Ectodermal cell (in vitro differentiated cells): Measurements from ENCODE around the gene ADCY2.

Experiments
- H3K27ac ChIP-seq: 2 replicates; pipeline ENCODE4 v1.7.0; 2013; ENCODE audit warnings: mild to moderate bottlenecking, low read depth, low read length; ENCODE audit not compliant: insufficient read depth, poor library complexity, severe bottlenecking
- H3K27me3 ChIP-seq: 2 replicates; pipeline ENCODE4 v1.7.0; 2013; ENCODE audit warnings: mild to moderate bottlenecking, low read length; ENCODE audit not compliant: insufficient read depth, control insufficient read depth, poor library complexity, severe bottlenecking
- H3K36me3 ChIP-seq: one replicate; pipeline ENCODE4 v1.7.0; 2013; ENCODE audit warnings: low read length; ENCODE audit not compliant: control insufficient read depth, insufficient read depth
- H3K4me1 ChIP-seq: one replicate; pipeline ENCODE4 v1.7.0; 2013; ENCODE audit warnings: low read length; ENCODE audit not compliant: control insufficient read depth, insufficient read depth
- H3K4me3 ChIP-seq: 2 replicates; pipeline ENCODE4 v1.7.0; 2013; ENCODE audit warnings: low read depth, low read length, control low read depth; ENCODE audit not compliant: insufficient read depth
- H3K9me3 ChIP-seq: 2 replicates; pipeline ENCODE4 v1.7.0; 2013; ENCODE audit warnings: mild to moderate bottlenecking, low read length, moderate library complexity; ENCODE audit not compliant: control insufficient read depth
- WGBS, 2 experiments: methylation state at CpG; one replicate each; pipeline ENCODE4 v1.1.7; 2013; ENCODE audit warnings: missing lambda C conversion rate in 2 of 2; 5-methylcytosine and 5-hydroxymethylcytosine counted together

Gene ADCY2

DNA sequence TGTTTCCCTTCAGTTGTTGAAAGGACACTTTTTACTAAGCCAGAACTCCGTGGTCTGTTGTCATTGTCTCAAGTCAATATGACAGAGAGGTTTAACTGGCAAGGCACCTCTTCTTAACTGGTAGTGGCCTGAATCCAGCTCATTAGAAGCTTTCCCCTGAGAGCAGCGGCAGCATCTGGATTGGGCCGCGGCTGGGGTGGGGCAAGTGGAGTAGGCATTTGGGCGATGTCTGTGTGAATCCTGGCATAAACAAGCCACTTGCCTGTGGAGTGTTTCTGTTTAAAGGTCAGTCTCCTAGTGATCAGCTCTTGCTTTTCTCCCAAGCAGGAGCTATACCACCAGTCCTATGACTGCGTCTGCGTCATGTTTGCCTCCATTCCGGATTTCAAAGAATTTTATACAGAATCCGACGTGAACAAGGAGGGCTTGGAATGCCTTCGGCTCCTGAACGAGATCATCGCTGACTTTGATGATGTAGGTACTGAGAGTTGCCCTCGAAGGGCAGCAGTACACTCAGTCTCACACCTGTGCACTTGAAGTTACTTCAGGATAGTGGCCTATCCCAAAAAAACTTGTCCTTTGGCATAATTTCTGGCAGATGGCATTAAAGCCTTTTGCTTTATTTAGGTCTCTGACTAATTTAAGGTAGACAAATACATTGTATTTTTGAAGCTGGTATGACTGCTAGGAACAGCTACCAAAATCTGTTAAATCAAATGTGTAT, 406.1 kb downstream of the ADCY2 start:
- Histone ChIP-seq H3K4me3 (no peak overlapping the region), H3K36me3 (no peaks in the 10 kb centered on the region), H3K4me1 (no peaks in the 10 kb centered on the region), H3K27ac (no peak overlapping the region), H3K9me3 (no peaks in the 10 kb centered on the region), H3K27me3 (no peaks in the 10 kb centered on the region)
- 93 to 95% methylated on average over 14 of the region's 14 CpGs for WGBS, 2 experiments

DNA sequence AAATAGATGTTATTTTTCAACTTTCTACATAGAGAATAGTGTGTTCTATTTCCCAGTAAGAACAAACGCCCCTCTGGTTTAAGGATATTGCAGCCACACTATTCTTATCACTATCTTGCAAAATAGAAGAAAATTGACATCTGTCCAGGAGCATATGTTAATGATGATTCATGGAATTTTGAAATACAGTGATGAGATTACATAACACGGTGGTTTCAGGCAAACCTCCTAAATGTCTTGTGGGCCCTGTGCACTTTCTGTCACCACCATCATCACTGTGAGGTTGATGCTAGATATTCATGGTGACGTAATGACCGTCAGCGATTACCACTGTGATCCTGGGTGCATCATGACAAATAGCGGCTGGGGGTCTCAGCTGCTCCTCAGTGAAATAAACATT, 406.9 kb downstream of the ADCY2 start:
- H3K4me3 ChIP-seq = no peak overlapping the region

DNA sequence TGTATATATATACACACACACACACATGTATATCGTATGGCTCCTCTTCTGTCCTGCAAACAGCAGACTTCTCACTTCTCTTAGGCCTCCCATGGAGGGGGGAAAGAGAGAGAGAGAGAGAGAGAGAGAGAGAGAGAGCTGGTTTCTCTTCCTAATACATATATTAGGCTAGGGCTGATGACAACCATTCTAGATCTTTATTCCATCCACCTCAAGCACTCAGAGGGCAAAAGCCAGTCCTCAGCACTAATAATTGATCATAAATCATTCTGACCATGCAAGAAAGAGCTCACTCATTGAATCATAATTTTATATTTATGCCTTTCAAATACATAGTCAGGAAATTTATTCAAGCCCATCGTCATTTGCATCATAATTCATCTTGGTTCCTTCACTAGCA, 408.0 kb downstream of the ADCY2 start:
- 96 to 100% methylated on average over 1 of the region's 2 CpGs for WGBS, 2 experiments
- H3K4me3 ChIP-seq = no peak overlapping the region
- H3K27me3 ChIP-seq = no peaks in the 10 kb centered on the region
- no peaks in the 10 kb centered on the region for H3K36me3 ChIP-seq
- H3K9me3 ChIP-seq = no peaks in the 10 kb centered on the region
- H3K27ac ChIP-seq = no peak overlapping the region
- no peaks in the 10 kb centered on the region for H3K4me1 ChIP-seq

More for the DNA sequence above, 406.9 kb downstream of the ADCY2 start:
- H3K27me3 ChIP-seq = no peaks in the 10 kb centered on the region
- no peaks in the 10 kb centered on the region for H3K4me1 ChIP-seq
- H3K9me3 ChIP-seq = no peaks in the 10 kb centered on the region
- H3K36me3 ChIP-seq = no peaks in the 10 kb centered on the region
- WGBS, 2 experiments = 93 to 95% methylated on average over 5 of the region's 6 CpGs
- H3K27ac ChIP-seq = no peak overlapping the region

DNA sequence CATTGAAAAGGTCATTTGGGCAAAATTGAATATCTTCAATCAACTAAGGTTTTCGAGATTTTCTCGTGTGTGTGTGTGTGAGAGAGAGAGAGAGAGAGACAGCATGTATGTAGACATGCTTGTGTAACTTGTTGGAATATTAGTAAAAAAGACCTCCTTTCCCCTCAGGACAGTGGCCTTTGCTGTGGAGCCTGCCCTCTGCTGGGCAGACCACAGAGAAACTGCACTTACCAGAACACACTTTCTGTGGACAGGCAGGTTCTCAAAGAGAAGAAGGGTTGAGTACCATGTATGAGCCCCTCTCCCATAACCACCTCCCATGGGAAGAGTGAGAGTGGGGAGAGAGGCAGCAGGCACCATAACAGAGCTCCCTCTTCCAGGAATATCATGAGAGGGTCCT, 409.4 kb downstream of the ADCY2 start:
- no peak overlapping the region for H3K4me3 ChIP-seq
- no peaks in the 10 kb centered on the region for H3K36me3 ChIP-seq
- no peaks in the 10 kb centered on the region for H3K9me3 ChIP-seq
- no peaks in the 10 kb centered on the region for H3K27me3 ChIP-seq
- WGBS, 2 experiments = 90 to 96% methylated on average over 2 of the region's 2 CpGs
- H3K4me1 ChIP-seq = no peaks in the 10 kb centered on the region
- H3K27ac ChIP-seq = no peak overlapping the region

DNA sequence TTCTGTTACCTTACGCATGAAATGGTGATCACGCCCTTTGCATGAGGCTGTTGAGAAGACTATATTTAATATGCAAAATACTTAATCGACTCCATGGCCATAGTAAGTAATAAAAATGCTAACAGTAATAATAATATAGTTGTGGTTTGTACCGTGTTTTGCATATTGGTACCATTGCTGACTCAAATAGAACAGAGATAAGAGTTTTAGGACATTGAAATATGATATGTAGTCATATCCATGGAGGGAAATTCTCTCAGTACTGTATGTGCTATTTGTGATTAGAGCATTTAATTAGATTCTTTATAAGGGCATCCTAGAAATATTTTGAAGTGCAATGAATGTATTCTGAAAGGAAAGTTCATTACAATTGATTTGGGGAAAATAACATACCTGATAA, 413.1 kb downstream of the ADCY2 start:
- Histone ChIP-seq H3K27ac (no peak overlapping the region), H3K27me3 (no peaks in the 10 kb centered on the region), H3K9me3 (no peaks in the 10 kb centered on the region), H3K4me1 (no peaks in the 10 kb centered on the region), H3K36me3 (no peaks in the 10 kb centered on the region), H3K4me3 (no peak overlapping the region)
- WGBS, 2 experiments = 94 to 97% methylated on average over 3 to 4 of the region's 4 CpGs

DNA sequence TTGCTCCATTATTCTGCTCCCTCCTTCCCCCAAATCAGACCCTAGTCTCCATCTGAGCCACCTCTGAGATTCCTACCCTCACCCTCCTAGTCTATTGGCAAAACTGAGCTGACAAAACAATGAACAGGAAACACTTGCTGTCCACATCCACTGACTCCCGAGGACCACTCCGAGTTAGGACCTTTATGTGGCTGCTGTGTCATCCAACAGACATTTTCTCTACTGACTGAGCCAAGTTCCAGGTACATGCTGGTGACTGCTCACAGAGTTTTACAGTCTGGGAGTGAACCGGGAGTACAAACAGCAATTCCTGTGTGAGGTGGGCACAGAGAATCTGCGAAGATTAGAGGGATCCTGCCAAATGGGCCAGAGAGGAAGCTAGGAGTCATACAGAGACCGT, 415.8 kb downstream of the ADCY2 start:
- Histone ChIP-seq H3K4me1 (no peaks in the 10 kb centered on the region), H3K9me3 (no peaks in the 10 kb centered on the region), H3K4me3 (no peak overlapping the region), H3K36me3 (no peaks in the 10 kb centered on the region), H3K27me3 (no peaks in the 10 kb centered on the region), H3K27ac (no peak overlapping the region)
- WGBS, 2 experiments = 92 to 95% methylated on average over 5 of the region's 5 CpGs

DNA sequence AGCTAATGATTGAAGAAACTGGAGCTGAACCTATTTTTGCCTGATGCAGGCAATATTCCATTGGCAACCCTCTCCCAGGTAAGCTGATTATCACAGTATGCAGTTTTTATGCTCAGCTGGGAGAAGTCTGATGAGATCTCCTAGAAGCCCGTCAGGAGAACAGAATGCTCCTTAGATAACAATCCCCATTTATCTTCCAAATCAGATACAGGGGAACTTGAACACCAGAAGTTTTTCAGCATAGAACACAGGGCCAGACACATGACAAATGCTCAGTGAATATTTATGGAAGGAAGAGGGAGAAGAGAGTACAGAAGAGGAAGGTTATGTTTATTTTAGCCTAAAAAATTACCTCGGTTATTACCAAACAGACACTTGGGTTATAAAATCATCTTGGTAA, 417.1 kb downstream of the ADCY2 start:
- no peak overlapping the region for H3K27ac ChIP-seq
- no peaks in the 10 kb centered on the region for H3K27me3 ChIP-seq
- H3K36me3 ChIP-seq = no peaks in the 10 kb centered on the region
- no peaks in the 10 kb centered on the region for H3K4me1 ChIP-seq
- WGBS, 2 experiments = 88 to 100% methylated on average over 2 of the region's 2 CpGs
- no peak overlapping the region for H3K4me3 ChIP-seq
- no peaks in the 10 kb centered on the region for H3K9me3 ChIP-seq

DNA sequence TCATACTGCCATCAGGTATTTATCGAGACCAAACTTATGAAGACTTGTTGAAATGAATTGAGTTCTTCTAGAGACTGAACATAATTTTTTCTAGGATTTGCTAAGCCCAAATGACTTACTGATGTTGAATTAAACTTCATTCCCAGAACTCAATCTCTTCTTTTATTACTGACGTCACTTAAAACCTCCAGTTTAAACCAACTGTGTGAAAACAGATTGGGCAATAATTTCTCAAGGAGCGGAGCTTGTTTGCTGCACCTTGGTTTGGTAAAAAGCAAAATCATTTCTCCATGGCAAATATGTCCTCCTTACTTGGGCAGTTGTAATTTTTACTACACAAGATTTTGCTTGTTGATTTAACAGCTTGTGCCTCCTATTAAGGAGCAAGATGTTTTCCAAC, 417.6 kb downstream of the ADCY2 start:
- WGBS, 2 experiments = 88 to 93% methylated on average over 3 of the region's 3 CpGs
- no peaks in the 10 kb centered on the region for H3K9me3 ChIP-seq

DNA sequence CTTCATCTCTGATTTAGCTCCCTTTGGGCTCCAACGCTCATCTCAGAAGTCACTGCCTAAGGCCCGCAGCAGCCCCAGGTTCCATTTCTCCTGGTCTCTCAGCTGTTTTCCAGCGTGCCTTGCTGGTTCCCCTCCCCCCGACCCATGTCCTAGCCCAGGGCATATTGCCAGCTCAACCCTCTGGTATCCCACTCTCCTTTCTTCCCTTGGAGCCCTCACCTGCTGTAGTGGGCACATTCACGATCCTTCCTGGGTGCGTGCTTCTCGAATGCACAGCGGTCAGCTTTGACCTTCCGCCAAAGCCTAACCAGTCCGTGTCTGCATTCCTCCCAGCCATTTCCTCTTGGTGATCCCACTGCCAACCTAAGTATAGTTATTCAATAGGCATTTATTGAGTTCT, 418.9 kb downstream of the ADCY2 start:
- H3K4me1 ChIP-seq = no peaks in the 10 kb centered on the region
- no peaks in the 10 kb centered on the region for H3K36me3 ChIP-seq
- no peak overlapping the region for H3K4me3 ChIP-seq
- H3K27ac ChIP-seq = no peak overlapping the region
- no peaks in the 10 kb centered on the region for H3K9me3 ChIP-seq
- WGBS, 2 experiments = 93 to 94% methylated on average over 10 of the region's 10 CpGs
- H3K27me3 ChIP-seq = no peaks in the 10 kb centered on the region

More for the DNA sequence above, 417.6 kb downstream of the ADCY2 start:
- Histone ChIP-seq H3K27ac (no peak overlapping the region), H3K36me3 (no peaks in the 10 kb centered on the region), H3K4me3 (no peak overlapping the region), H3K4me1 (no peaks in the 10 kb centered on the region), H3K27me3 (no peaks in the 10 kb centered on the region)

DNA sequence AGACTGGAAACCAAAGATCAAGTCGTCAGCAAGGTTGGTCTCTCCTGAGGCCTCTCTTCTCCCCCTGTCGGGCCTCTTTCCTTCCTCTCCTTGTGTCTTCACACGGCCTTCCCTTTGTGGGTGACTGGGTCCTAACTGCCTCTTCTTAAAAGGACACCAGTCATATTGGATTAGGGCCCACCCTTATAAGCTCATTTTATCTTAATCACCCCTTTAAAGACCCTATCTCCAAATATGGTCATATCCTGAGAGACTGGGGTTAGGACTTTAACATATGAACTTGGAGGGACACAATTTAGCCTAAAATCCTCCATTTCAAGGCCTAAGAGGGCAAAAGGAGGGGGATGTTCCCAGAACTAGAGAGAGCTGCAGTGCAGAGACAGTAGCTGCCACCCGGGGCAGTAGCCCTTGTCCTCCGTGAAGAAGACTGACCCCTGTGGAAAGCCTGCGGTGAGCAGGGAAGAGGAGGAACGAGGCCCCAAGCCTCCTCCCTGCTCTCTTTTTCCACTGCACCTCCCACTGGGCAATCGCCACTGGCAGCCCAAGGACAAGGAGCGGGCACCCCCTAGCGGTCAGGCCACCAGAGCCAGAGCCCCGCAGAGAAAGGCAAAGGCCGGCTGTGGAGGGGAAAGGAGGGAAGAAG, 420.1 kb downstream of the ADCY2 start:
- H3K27me3 ChIP-seq = no peaks in the 10 kb centered on the region
- no peaks in the 10 kb centered on the region for H3K9me3 ChIP-seq
- no peaks in the 10 kb centered on the region for H3K4me1 ChIP-seq
- WGBS, 2 experiments = 16 to 17% methylated on average over 12 of the region's 12 CpGs
- no peaks in the 10 kb centered on the region for H3K36me3 ChIP-seq
- no peak overlapping the region for H3K27ac ChIP-seq
- no peak overlapping the region for H3K4me3 ChIP-seq
